ENCODE results near the gene CERS6.

CERS6 gene

DNA sequence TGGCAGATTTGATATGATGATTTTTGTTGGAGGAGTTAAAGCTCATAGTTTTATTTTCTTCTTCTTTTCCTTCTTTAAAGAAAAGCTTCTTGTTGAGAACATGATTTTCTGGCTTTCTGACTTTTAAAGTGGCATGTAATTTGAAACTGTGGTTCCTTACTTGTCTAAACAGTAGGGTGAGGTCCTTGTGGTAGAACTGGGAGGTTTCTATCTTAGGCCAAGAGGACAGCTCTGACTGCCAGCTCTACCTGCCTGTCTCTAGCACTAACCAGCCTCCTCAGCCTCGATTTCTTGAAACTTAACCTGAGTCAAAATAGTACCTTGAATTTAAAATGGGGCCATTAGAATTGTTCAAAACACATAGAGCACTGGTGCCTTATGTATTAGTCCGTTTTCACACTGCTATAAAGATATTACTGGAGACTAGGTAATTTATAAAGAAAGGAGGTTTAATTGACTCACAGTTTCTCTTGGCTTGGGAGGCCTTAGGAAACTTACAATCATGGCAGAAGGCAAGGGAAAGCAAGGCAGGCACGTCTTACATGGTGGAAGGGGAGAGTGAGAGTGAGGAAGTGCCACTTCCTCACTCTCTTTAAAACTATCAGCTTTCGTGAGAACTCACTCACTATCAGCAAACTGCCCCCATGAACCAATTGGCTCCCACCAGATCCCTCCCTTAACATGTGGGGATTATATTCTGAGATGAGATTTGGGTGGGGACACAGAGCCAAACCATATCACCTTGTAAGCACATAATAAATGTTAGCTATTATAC, 119.0 kb downstream of the CERS6 start:
- DNase-seq, result no peak

DNA sequence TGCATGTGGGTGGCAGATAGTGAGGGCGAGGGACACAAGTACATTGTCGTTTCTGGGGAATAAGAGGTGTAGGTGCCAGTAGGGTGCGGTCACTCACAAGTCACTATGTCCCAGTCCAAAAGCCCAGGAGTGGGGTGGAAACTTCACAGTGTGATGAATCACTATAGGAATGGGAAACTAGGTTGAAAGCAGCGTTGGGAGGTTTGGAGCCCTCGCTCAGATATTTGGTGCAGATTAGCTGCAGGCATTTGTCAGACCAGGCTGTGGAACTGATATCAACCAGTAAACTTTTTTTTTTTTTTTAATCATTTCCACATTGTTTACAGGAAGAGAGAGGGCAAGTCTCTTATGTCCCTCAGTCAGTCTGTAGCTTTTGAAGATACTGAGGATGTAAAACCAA, 121.8 kb downstream of the CERS6 start:
- no peak for DNase-seq

DNA sequence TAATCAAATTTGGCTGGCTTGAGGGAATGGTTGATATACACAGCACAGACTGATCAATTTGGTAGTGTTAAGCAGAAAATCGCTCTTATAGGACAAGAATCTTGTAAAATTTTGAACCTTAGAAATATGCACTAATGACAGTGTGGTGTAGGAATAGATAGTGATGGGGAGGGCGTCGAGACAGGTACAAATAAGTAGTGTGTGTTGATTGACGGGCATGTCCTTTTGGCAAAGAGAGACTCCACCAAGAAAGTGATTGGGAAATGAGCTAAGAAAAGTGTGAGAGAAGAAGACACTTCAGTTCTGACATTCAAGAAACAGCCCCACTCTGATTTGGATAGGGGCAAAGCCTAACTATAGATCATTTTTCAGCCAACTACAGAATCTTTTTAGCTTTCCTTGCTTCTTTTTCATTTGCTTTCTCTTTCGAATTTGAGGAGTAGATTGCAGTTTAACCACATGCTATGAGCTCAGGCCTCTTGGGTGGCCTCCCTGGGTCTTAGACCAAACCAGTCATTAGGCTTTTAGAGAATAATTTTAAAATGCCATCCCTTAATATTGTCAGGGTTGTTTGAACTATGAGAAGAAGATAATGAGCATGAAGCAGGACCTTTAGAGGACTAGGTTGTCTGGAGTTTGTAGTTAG, 127.1 kb downstream of the CERS6 start:
- no peak for DNase-seq

DNA sequence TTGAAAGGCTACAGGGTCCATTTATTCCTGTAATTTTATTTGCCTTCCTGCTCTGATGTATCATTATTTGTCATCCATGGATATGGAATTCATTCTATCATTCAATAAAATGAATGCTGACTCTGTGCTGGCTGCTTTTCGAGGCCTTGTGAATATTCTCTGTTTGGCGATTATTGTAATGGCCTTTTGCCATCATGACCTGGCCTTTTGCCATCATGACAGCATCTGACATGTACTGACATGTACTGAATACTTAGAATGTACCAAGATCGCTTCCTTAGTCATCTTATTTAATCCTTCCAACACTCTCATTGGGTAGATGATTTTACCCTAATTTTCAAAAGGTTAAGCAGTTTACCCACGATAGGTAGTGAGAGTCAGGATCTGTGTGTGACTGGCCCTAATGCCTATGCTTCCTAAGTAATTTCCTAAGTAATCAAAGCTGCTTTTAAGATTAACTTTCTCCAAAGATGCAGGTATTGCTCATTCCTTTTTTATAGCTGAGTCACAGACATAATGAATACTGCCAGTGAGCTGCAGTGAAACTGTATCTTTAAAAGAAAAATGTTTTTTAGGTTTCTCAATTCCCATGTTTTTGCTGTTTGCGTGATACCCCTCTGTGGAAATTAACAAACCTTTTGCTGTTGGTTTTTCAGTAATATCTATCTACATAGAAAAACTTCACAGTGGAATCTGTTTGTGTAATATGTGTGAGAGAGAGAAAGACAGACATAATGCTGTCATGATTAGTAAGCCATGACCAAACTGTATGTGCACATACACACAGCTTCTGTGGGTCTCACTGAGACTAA, 127.8 kb downstream of the CERS6 start:
- no peak for DNase-seq

DNA sequence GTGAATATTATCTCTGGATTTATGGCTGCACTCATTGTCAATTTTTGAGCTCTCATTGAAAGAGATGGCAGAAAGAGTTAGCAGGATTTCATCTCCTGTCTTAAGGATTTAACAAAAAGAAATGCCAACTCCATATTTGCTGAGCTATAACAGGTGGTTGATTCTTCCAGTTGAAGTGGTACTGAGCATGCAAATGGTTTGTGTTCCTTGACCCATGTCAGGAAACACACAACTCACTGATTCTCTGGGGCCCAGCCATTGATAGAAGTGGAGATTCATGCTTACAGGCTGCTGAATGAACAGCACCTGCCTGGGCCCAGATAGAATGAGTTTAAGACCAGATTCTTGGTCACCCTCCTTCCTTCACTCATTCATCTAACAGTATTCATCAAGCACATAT, 128.8 kb downstream of the CERS6 start:
- DNase-seq, result no peak

DNA sequence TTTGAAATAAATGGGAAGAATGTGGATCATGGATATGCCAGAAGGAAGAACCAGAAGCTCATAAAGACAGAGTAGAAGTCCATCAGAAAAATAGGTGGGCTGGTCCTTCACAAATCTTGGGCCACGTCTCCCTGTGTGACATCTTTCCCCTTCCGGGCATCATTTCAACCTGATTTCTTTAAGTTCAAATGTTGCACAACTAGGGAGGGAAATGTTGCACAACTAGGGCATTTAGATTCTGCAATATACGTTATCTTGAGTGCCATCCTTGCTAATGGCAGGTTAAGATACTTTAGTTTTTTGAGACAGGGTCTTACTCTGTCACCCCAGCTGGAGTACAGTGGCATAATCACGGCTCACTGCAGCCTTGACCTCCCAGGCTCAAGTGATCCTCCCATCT, 129.6 kb downstream of the CERS6 start:
- DNase-seq, result no peak

DNA sequence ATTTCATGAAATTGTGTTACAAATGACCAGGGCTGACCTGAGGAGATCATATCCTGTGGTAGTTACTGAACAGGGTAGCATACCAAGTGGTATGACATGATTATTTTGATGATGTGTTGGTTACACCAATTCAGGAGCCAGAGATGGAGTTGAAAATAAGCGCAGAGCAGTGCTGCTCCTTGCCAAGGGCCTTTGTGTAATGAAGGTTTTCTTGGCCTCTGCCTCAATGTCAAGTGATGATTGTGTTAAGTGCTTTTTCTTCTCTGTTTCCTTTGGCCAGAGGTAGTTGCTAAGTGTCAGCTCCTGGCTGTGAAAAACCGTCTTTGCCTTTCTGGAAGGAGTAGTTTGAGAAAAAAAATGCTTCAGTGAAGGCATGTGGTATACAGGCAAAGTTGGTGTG, 131.2 kb downstream of the CERS6 start:
- DNase-seq, result no peak

DNA sequence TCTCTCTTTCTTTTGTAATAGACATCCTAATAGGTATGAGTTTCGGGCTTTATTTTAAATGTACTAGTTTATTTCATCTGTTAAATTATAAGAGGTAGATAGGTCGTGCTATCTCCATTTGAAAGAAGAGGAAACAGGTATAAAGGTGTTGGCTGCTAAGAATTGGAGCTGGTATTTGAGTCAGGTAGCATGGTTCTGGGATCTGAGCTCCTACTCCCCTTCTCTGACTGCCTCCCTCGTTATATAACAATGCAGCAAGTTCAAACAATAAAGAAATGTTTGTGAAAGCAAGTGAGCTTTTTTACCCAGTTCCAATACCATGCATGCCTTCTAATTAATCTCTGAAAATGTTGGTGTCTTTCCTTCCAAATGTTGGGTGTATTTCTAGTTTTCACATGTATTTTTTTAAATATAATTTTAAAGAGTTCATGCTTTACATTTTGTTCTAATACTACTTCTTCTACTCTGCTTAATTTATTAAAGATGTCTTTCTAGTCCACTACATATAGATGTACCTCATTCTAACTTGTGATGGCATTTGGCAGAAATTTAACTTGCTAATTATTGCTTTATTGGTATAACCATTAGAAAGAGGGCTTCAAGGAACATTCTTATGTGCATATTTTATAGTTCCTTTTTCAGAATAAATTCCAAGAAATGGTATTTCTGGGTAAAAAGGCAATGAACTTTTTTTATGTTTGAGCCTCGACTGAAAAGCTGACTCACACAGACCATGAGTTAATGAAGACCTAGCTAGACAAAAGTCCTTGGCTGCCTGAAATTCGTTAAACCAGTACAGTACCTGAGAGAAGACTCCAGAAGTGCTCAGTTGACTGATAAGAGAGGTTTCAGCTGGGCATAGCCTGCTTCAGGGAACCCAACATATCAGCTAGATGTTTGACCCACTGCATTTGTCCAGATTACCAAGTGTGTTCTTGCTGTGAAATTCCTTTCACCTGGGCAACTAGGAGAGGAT, 133.5 kb downstream of the CERS6 start:
- no peak for DNase-seq

DNA sequence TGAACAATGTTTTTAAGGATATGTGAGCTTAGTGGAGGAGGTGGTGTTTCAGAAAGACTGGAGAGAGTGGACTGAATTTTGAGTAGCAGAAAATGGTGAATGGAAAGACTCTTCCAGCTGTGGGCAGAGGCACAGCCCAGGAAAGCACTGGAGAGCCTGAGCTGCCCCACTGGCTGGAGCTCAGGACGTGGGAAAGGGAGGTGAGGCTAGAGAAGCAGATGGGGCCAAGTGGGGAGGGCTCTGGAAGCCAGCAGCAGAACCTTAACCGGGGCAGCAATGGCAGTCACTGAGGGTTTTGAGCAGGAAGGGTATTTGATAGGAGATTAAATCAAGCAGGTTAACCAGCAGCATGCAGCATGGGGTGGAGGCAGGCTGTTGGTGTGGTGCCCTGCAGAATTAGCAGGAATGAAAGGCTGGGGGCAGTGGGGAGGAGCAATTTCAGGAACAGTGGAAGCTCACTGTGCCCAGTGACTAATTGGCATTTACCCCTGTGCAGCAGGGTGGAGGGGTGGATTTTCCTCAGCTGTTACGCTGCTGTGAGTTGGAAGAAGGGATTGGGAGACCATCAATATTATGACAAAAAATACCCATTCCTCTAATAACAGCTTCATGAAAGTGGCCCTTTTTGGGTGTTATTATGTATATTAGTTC, 136.2 kb downstream of the CERS6 start:
- no peak for DNase-seq

DNA sequence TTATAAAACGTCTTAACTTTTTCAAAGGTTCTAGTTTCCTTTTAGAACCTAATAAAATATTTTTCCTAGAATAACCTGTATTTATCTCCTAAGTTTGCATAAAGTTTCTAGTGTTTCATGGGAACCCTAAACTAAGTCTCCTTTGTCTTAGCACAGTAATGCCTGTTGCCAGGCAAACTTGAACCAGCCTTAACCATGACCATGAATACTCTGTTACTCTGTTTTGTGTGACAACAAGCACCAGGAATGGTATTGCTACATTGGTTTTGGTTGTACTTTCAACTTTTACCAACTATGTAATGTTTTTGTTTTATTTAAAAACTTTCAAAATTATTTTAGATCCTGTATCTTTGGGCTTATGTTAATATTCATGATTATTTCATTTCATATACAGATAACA, 137.6 kb downstream of the CERS6 start:
- DNase-seq, result no peak

DNA sequence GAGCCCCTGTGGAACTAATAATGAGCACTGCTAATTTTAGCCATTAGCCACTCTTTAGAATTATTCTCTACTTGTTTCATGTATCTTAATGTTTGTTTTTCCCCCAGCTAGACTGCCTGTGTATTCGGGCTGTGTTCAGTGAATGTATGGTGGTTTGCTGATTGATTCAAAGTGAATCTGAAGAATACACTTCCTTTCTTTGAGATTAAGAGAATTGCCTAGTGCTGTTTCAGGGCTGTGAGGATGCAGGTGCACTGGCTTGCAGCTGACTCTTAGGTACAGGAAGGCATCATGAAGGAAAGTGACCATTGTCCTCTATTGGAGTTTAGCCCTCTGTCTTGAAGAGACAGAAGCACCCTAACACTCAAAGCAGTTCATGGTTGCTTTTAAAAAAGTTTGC, 138.7 kb downstream of the CERS6 start:
- DNase-seq, result no peak

DNA sequence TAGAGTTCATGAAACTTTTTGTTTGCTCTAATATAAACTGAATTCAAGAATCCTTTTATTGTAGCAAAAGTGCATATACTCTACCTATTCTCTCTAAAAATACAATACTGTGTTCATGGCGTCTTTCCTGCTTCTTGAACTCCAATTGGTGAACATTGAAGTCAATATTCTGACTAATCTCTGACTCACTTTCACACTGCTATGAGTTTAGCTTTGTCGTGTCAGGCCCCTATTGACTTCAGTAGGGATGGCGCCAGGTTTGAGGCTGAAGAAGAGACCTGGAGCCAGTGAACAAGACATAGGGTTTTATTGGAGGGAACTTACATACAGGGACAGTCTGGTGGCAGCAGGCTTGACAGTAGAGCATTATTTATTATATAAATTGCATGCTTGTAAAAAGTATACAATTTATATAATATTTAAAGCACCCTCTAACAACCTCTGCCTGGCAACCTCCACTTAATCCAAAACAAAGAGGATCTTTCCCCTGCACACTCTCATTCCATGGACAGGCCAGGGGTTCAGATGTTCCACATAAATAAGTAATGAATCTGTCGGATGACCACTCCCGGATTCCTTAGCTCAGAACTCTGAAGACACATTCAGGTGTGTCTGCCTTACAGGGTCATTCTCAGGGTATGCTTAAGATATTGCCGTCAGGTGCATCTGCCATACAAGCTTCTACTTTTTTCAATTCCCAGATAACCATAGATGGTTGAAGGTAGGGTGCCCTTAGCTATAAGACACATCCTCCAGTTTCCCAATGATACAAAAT, 141.0 kb downstream of the CERS6 start:
- DNase-seq, result no peak

DNA sequence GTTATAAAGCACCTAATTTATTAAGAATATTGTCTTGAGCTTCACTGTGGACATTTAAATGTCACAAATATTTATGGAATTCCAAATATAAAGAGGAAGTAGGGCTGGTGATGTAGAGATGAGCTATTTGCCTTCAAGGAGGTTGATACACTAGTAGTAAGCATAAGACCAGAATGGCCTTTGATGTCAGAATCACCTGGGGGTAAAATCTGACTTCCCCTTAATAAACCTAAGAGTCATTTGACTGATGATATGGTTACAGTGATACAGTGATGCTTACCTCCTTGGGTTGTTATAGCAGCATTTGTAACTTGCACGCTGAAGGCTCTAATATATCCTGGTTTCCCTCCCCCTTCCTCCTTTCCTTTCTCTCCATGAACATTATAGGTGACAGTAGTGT, 143.7 kb downstream of the CERS6 start:
- no peak for DNase-seq

DNA sequence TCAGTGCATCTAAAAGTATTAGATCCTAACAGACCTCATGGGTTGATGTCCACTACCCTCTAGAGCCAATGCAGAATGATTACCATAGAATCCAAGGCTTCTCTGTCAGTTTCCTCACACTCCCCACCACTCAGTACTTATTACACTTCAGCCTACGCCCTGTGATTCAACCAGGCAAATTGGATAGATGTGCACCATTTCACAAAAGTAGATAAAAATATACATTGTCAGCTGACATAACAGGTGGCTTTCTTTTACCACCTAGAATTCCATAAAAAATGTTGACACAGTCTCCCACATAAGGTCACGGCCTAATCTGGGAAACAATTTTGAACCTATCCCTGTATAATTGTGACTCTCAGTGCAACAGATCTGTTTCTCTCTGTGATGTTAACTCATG, 144.9 kb downstream of the CERS6 start:
- no peak for DNase-seq

DNA sequence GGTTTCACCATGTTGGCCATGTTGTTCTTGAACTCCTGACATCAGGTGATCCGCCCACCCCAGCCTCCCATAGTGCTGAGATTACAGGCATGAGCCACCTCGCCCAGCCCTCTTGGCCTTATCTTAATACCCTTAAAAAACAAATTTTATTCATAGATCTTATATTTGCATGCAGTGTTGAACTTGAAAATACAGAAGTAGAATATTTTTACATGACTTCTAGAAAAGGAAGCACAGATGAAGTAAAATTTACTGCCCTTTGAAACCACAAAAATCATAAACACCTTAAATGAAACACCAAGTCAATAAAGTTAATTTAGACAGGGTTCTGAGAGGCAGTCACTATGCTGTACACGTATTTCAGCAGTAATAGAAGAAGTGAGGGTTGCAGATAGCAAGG, 145.7 kb downstream of the CERS6 start:
- no peak for DNase-seq

DNA sequence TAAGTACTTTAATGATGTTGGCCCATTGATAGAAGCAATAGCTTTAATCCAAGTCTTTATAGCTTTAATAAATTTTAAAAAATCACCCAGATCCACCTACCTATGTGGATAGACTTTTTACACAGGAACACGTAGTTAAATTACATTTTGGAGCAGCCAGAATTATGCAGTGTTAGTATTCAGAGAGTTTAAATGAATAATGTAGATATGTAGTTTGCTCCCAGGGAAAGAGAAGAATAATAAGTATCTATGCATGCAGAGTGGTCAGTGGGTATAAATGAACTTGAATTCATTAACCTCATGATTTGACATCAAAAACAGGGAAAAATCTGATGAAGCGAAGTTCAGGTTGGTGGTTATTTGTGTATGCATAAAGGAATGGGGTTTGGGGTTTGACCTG, 146.3 kb downstream of the CERS6 start:
- DNase-seq, result no peak

DNA sequence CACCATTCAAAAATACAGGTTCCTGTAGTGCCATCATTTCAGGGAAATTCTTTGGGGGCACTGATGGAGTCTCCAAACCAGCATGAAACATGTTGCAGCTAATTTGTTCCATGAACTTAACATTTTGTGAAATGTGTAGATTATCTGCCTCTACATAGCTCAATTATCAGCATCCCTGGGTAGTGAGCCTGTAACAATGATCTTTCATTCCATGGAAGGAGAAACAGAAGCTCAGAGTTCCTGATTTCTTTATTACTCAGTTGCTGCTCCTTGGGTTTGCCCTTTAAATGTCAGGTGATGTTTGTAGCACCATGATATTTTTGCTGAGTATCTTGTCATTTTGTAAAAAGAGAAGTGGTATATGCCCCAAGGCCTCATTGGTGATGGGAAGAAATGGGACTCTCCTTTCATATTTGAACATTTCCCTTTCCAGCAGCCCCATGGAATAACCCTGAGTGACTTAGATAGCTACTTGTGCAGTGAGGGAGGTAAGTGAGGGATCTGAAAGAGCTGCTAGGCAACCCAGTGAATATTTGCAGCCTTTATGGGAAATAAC, 146.9 kb downstream of the CERS6 start:
- DNase-seq, result no peak

DNA sequence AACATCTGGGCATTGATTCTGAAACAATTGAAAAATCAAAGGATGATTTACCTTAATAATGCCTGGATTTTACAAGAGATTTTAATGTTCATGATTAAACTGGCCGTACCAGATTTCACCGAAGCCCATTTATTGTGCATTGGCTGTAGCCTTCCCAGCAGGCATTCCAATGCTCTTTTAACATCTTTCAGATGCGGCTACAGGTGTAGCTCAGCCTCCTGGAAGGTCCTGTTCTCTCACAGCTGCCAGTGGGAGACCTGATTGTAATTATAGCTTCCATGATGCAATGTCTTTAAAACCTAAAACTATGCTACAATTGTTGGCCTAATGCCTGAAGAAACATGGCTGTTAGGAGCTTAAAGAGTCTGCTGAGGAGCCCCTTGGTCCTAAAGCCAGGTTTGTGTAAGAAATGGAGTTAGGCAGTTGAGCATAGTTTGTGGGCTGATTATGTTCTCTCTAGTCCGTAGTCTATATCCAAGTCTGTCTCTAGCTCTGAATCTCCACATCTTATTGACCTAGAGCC, 147.4 kb downstream of the CERS6 start:
- DNase-seq, result no peak

DNA sequence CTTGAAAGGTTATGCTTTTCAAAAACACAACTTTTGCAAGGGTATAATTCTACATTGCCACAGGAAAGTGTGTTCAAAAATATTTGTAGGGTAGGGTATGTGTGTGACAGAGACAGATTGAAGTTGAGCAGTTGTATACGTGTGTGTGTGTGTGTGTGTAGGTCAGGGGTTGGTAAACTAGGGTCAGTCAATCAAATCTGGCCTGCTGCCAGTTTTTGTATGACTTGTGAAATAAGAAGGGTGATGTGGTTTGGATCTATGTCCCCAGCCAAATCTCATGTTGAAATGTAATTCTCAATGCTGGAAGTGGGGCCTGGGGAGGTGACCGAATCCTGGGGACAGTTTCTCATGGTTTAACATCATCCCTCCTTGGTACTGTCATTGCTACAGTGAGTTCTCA, 148.2 kb downstream of the CERS6 start:
- DNase-seq, result no peak

DNA sequence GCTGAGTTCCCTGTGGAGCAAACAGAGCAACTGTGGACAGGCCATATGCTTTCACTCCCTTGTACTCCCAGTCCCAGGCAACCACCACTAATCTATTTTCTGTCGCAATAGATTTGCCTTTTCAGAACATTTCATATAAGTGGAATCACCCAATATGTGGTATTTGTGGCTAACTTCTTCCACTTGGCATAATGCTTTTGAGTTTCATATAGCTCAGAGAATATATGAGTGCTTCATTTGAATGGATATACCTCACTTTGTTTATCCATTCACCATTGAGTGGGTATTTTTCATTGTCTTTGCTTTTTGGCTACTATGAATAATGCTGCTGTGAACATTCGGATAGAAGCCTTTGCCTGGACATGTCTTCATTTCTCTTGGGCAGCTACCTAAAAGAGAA, 151.9 kb downstream of the CERS6 start:
- no peak for DNase-seq

DNA sequence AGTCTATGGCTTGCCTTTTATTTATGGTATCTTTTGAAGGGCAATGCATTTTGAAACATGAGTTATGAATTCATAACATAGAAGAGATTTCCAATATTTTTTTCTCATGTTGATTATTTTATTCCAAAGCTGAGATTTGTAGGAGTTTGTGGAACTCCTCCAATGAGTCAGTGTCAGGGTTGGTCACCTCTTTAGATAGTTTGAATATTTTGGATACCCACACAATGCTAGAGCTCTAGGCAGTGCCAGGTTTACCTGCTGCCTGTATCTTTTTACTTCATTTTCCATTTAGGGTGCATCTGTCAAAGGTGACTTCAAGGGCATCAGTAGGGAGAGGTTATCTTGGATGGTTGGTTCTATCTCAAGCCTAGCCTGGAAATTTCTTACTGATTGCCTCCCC, 152.7 kb downstream of the CERS6 start:
- DNase-seq, result no peak
